ENCODE results near the gene MED20. TPM values are rescaled to one million over a fixed set of nuclear protein-coding genes. Genes with fewer than 3 reads are reported as not detected.

MED20 gene
- total and polyA plus RNA-seq, 2 donors (not counting 3 experiments of a cell fraction or from before 2014, with no cell fraction given), result 30.4 to 37.8 TPM

GRCh38 chr6:41881506-41881905, 39.4 kb downstream of the MED20 start:
- no peaks in the 10 kb centered on the region for H3K79me2 ChIP-seq (ENCODE audit: control insufficient read depth, insufficient read depth, low read length)
- no peaks in the 10 kb centered on the region for H3K27me3 ChIP-seq (ENCODE audit: control insufficient read depth in 2 of 2, insufficient read depth in 2 of 2, low read length in 2 of 2)
- no peaks in the 10 kb centered on the region for H4K20me1 ChIP-seq (replicated peaks; ENCODE audit: control insufficient read depth, extremely low read depth, insufficient read depth, low read length)
- H3K9ac ChIP-seq (replicated peaks; ENCODE audit: extremely low read depth, insufficient read depth, low read length), result no peak overlapping the region
- no TSS peak for BruUV-seq (replicated peaks)
- H3K9me1 ChIP-seq (replicated peaks; ENCODE audit: control insufficient read depth, extremely low read depth, insufficient read depth, low read length), result no peaks in the 10 kb centered on the region
- dilution Hi-C loops (cut with MboI; ENCODE audit: extremely low pct_ligation_motif_present, low sequenced_read_pairs) (no loop called here), intact Hi-C loops (cut with micrococcal nuclease) (no loop called here)
- no peak overlapping the region for H3K27ac ChIP-seq (ENCODE audit: insufficient read depth, low read depth, low read length)
- ChIA-PET POLR2A (no interaction called here), CTCF (interaction anchor here (2.2 kb wide), 1 partner anchor 34 kb away, joined by 7 read pairs; no protein-coding TSS in a partner anchor)
- no peak overlapping the region for H2AFZ ChIP-seq (ENCODE audit: low read depth, low read length)
- no peaks in the 10 kb centered on the region for H3K36me3 ChIP-seq (ENCODE audit: control insufficient read depth in 2 of 2, extremely low read depth in 1 of 2, insufficient read depth in 2 of 2, low read length in 2 of 2)
- H3K4me1 ChIP-seq (ENCODE audit: control insufficient read depth, extremely low read depth, insufficient read depth, low read length), result no peaks in the 10 kb centered on the region
- no peak for DNase-seq (ENCODE audit: low read depth, low spot score)
- TF ChIP-seq MYC (IDR thresholded peaks at IDR 0.05; ENCODE audit: low read depth, low read length) (no peak), EZH2 (IDR thresholded peaks at IDR 0.05; ENCODE audit: borderline replicate concordance, low read depth, low read length, severe bottlenecking) (no peak), CTCF (IDR thresholded peaks at IDR 0.05; ENCODE audit: extremely low read depth in 1 of 2, insufficient read depth in 1 of 2, low read depth in 1 of 2, low read length in 2 of 2) (no peak), GATA2 (IDR thresholded peaks at IDR 0.05; ENCODE audit: insufficient read depth, insufficient read length, low read depth, low read length) (no peak), POLR2AphosphoS5 (IDR thresholded peaks at IDR 0.05; ENCODE audit: insufficient read depth, low read depth, low read length) (no peak), JUN (IDR thresholded peaks at IDR 0.05; ENCODE audit: borderline replicate concordance, insufficient read depth, insufficient read length, low read depth) (no peak), POLR2A (IDR thresholded peaks at IDR 0.05; ENCODE audit: low read depth, low read length) (no peak), FOS (IDR thresholded peaks at IDR 0.05; ENCODE audit: borderline replicate concordance, insufficient read depth, low read length) (no peak), MAX (IDR thresholded peaks at IDR 0.05; ENCODE audit: insufficient read depth, insufficient read length) (no peak)
- H3K4me3 ChIP-seq (replicated peaks in 1 of 3; ENCODE audit: insufficient read depth in 1 of 3, low read depth in 1 of 3, low read length in 3 of 3), result no peak overlapping the region
- no peak for FAIRE-seq
- no peaks in the 10 kb centered on the region for H3K9me3 ChIP-seq (replicated peaks; ENCODE audit: control insufficient read depth, insufficient read depth, low read length)
- H3K4me2 ChIP-seq (ENCODE audit: insufficient read depth, low read length), result no peak overlapping the region

Data from endothelial cell of umbilical vein (primary cell).